Left lung (tissue), 10 donors: Measurements from ENCODE around the gene LSM10. TPM values are rescaled to one million over a fixed set of nuclear protein-coding genes. Genes with fewer than 3 reads are reported as not detected.

Experiments
- ATAC-seq: fragments of 200-7000 bp; cut with Tn5 transposase; one replicate; pipeline ENCODE4 v1.9.1; 2020; ENCODE audit warnings: moderate library complexity
- DNase-seq, 4 donors: peaks; one replicate each; pipeline ENCODE4 v3.0.0-alpha.2; 2013 to 2020
- H3K27ac ChIP-seq, 2 donors: fragments of 200-600 bp; sonication (generic) in 1 of 2; one replicate each; pipeline versions ENCODE4 v1.5.0 to v1.8.0; 2020 to 2021
- H3K27me3 ChIP-seq, 2 donors: fragments of 200-600 bp; sonication (generic) in 1 of 2; one replicate each; pipeline versions ENCODE4 v1.5.0 to v1.8.0; 2020 to 2021
- H3K36me3 ChIP-seq, 2 donors: fragments of 200-600 bp; sonication (generic) in 1 of 2; one replicate each; pipeline versions ENCODE4 v1.5.0 to v1.8.0; 2020 to 2021
- H3K4me1 ChIP-seq, 2 donors: fragments of 200-600 bp; one replicate each; pipeline ENCODE4 v1.8.0; 2021
- H3K4me3 ChIP-seq, 2 donors: fragments of 200-600 bp; sonication (generic) in 1 of 2; one replicate each; pipeline versions ENCODE4 v1.5.0 to v1.8.0; 2020 to 2021; ENCODE audit warnings: mild to moderate bottlenecking in 1 of 2
- H3K9me3 ChIP-seq, 2 donors: fragments of 200-600 bp; sonication (generic) in 1 of 2; one replicate each; pipeline versions ENCODE4 v1.5.0 to v1.8.0; 2020 to 2021
- CTCF ChIP-seq, 2 donors: fragments of 200-600 bp; sonication (generic) in 1 of 2; IDR thresholded peaks; one replicate each; pipeline versions ENCODE4 v1.5.0 to v1.8.0; 2021; ENCODE audit warnings: antibody characterized with exemption in 2 of 2
- intact Hi-C, 2 donors: fragments of 100-400 bp; cut with DNase I; formaldehyde crosslinking; loops; one replicate each; pipeline versions ENCODE4 v1.11.2 to v1.14.2; 2022
- polyA plus RNA-seq, 6 donors: library from polyadenylated mRNA; unstranded; fragments of 120-200 nt; gene quantifications; one replicate each; pipeline ENCODE4 v1.2.1, GENCODE V29; 2013; ENCODE audit not compliant: insufficient read length in 6 of 6
- total RNA-seq, 2 donors: library from RNA; stranded (reverse); fragmentation: NEBNext Ultra II Directional; extraction: Animal tissue kit (Norgen Biotek cat#: 25700); gene quantifications; one replicate each; pipeline ENCODE4 v1.2.1, GENCODE V29; 2021
- donor health status: DM: no; HTN: yes; CAD: no.
- donor health status: DM: no; HTN: no; CAD: no.

Gene LSM10
- total and polyA plus RNA-seq, 8 donors: 13.5 to 41.4 (median 18.4) TPM

GRCh38 chr1:36345353-36345752, 52.4 kb downstream of the LSM10 start:
- DNase-seq: no peak
- Histone ChIP-seq H3K27me3 (no peaks in the 10 kb centered on the region), H3K9me3 (no peaks in the 10 kb centered on the region), H3K4me1 (peaks cover 4 to 41% of the 10 kb centered on the region in 2 donors), H3K36me3 (peaks cover 0 to 99% of the 10 kb centered on the region in 2 donors), H3K4me3 (no peak overlapping the region), H3K27ac (no peak overlapping the region)
- intact Hi-C loops: no loop called here
- no peak for TF ChIP-seq CTCF (IDR thresholded peaks at IDR 0.05)
- no peak for ATAC-seq

GRCh38 chr1:36344395-36344680, 53.4 kb downstream of the LSM10 start:
- ATAC-seq (no peak), DNase-seq (no peak)
- Histone ChIP-seq H3K4me1 (peaks cover 0 to 39% of the 10 kb centered on the region in 2 donors), H3K36me3 (peaks cover 0 to 99% of the 10 kb centered on the region in 2 donors), H3K4me3 (no peak overlapping the region), H3K9me3 (no peaks in the 10 kb centered on the region), H3K27me3 (no peaks in the 10 kb centered on the region), H3K27ac (no peak overlapping the region)
- TF ChIP-seq CTCF (IDR thresholded peaks at IDR 0.05): no peak
- intact Hi-C loops: loop anchor here in 1 of 2 donors (5.0 kb wide), 1 partner anchor 73 kb away; no protein-coding TSS in a partner anchor

DNA sequence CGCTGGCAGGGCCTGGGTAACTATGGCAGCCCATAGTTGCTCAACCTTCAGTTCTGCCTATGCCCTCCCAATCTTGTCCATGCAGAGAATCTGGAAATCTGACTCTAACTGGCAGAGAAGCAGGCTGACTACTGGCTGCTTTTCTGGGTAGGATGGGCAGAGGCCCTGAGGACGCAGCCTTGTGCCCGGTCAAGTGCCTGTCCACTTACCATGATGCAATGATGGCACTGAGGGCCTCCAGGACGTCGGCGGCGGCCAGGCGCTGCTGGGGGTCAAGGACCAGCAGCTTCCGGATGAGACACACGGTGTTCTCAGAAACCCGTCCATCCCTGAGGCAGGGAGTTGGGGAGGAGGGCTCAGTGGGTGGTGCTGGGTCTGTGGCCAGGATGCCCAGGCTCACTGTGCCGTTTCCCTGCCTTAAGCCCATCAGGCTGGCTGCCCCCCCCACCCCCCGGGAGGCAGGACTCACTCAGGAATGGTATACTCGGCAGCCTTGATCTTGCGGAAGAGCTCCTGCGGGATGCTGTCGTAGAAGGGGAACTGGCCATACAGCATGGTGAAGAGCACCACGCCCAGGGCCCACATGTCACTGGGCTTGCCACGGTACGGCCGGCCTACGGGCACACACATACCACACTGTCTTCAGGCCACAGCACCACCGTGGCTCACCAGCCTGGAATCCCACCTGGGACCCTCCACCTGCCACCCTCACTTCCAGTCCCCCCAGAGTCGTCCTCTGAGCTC, 53.9 kb downstream of the LSM10 start:
- no peak for ATAC-seq
- no peak for TF ChIP-seq CTCF (IDR thresholded peaks at IDR 0.05)
- intact Hi-C loops: loop anchor here in 1 of 2 donors (5.0 kb wide), 1 partner anchor 73 kb away; no protein-coding TSS in a partner anchor
- no peaks in the 10 kb centered on the region for H3K27me3 ChIP-seq
- H3K4me3 ChIP-seq: no peak overlapping the region
- H3K36me3 ChIP-seq: peaks cover 0 to 96% of the 10 kb centered on the region in 2 donors
- DNase-seq: no peak
- peak overlapping the region in 1 of 2 donors; percentile 72 for H3K27ac ChIP-seq
- H3K9me3 ChIP-seq: no peaks in the 10 kb centered on the region
- peaks cover 0 to 39% of the 10 kb centered on the region in 2 donors for H3K4me1 ChIP-seq

Other genes with a start within 250 kb of the LSM10 start
- 10 to 100 TPM; 66.0 to 71.4 TPM for gene TRAPPC3, start 248.4 kb downstream of the LSM10 start, total RNA-seq
- gene TRAPPC3, start 248.4 kb downstream of the LSM10 start, polyA plus RNA-seq: 10 to 100 TPM; 45.5 to 57.1 (median 52.7) TPM
- 100 to 1,000 TPM; 123 to 147 TPM for gene MAP7D1, start 241.7 kb downstream of the LSM10 start, total RNA-seq
- gene MAP7D1, start 241.7 kb downstream of the LSM10 start, polyA plus RNA-seq: 10 to 100 TPM; 54.6 to 86.9 (median 71.3) TPM
- gene THRAP3, start 173.5 kb downstream of the LSM10 start, total RNA-seq: 10 to 100 TPM; 86.2 to 93.0 TPM
- 100 to 1,000 TPM; 135 to 167 (median 151) TPM for gene THRAP3, start 173.5 kb downstream of the LSM10 start, polyA plus RNA-seq
- gene SH3D21, start 91.5 kb downstream of the LSM10 start, total RNA-seq: 10 to 100 TPM in 1 of 2 donors, 1 to 10 TPM in 1; 7.1 to 25.9 TPM
- gene SH3D21, start 91.5 kb downstream of the LSM10 start, polyA plus RNA-seq: 10 to 100 TPM; 12.7 to 27.3 (median 18.4) TPM
- gene EVA1B, start 74.3 kb downstream of the LSM10 start, total RNA-seq: 10 to 100 TPM; 34.2 to 34.7 TPM
- gene EVA1B, start 74.3 kb downstream of the LSM10 start, polyA plus RNA-seq: 10 to 100 TPM; 21.9 to 53.7 (median 36.1) TPM
- 10 to 100 TPM; 54.7 to 97.7 TPM for gene STK40, start 12.0 kb downstream of the LSM10 start, total RNA-seq
- 10 to 100 TPM; 29.3 to 40.6 (median 33.2) TPM for gene STK40, start 12.0 kb downstream of the LSM10 start, polyA plus RNA-seq
- 10 to 100 TPM in 1 of 2 donors, 1 to 10 TPM in 1; 9.3 to 10.4 TPM for gene OSCP1, start 52.5 kb upstream of the LSM10 start, total RNA-seq
- 10 to 100 TPM; 13.5 to 23.4 (median 18.1) TPM for gene OSCP1, start 52.5 kb upstream of the LSM10 start, polyA plus RNA-seq
- 10 to 100 TPM; 62.7 to 84.2 TPM for gene MRPS15, start 66.5 kb upstream of the LSM10 start, total RNA-seq
- gene MRPS15, start 66.5 kb upstream of the LSM10 start, polyA plus RNA-seq: 10 to 100 TPM; 48.9 to 64.9 (median 54.3) TPM
- gene CSF3R, start 85.0 kb upstream of the LSM10 start, total RNA-seq: 100 to 1,000 TPM in 1 of 2 donors, 10 to 100 TPM in 1; 63.8 to 334 TPM
- gene CSF3R, start 85.0 kb upstream of the LSM10 start, polyA plus RNA-seq: 10 to 100 TPM in 3 of 6 donors, 1 to 10 TPM in 3; 5.7 to 11.3 (median 9.9) TPM